G401.6 (cell line): ENCODE measurements around the gene CRHR2.
"Not testable (repeated sequence)": the region's sequence is repeated elsewhere in the genome, so short reads cannot be mapped to it uniquely, and the experiment has no call there.

Experiments used
- FAIRE-seq: peaks from 2 replicates; lab custom pipeline; 2012; peaks lifted over from hg19 to GRCh38; lab: Jason Lieb, UNC

CRHR2 gene

GRCh38 chr7:30652698-30653641 is 29.3 kb downstream of the CRHR2 start:
- no peak for FAIRE-seq

GRCh38 chr7:30652132-30652531 is 30.1 kb downstream of the CRHR2 start:
- no peak for FAIRE-seq

GRCh38 chr7:30650421-30650808 is 31.8 kb downstream of the CRHR2 start:
- FAIRE-seq: no peak

GRCh38 chr7:30649717-30650420 is 32.4 kb downstream of the CRHR2 start:
- no peak for FAIRE-seq

- no peak for FAIRE-seq
Observed at GRCh38 chr7:30648744-30649540, 33.3 kb downstream of the CRHR2 start.

GRCh38 chr7:30647589-30648364 is 34.5 kb downstream of the CRHR2 start:
- FAIRE-seq: no peak

- FAIRE-seq: no peak
Observed at GRCh38 chr7:30646154-30646553, 36.1 kb downstream of the CRHR2 start.

- FAIRE-seq: no peak
Observed at GRCh38 chr7:30645661-30646060, 36.6 kb downstream of the CRHR2 start.

GRCh38 chr7:30644286-30644955 is 37.8 kb downstream of the CRHR2 start:
- no peak for FAIRE-seq

- no peak for FAIRE-seq
Observed at GRCh38 chr7:30642789-30643188, 39.5 kb downstream of the CRHR2 start.

GRCh38 chr7:30642322-30642721 is 39.9 kb downstream of the CRHR2 start:
- FAIRE-seq: not testable (repeated sequence)

- FAIRE-seq: no peak
Observed at GRCh38 chr7:30635798-30636197, 46.5 kb downstream of the CRHR2 start.

GRCh38 chr7:30634634-30635201 is 47.5 kb downstream of the CRHR2 start:
- no peak for FAIRE-seq

- no peak for FAIRE-seq
Observed at GRCh38 chr7:30634193-30634626, 48.0 kb downstream of the CRHR2 start.

- no peak for FAIRE-seq
Observed at GRCh38 chr7:30633223-30633622, 49.0 kb downstream of the CRHR2 start.

- FAIRE-seq: no peak
Observed at GRCh38 chr7:30630986-30631385, 51.3 kb downstream of the CRHR2 start.

- no peak for FAIRE-seq
Observed at GRCh38 chr7:30627026-30627425, 55.2 kb downstream of the CRHR2 start.

- no peak for FAIRE-seq
Observed at GRCh38 chr7:30625283-30625682, 57.0 kb downstream of the CRHR2 start.

GRCh38 chr7:30618961-30619360 is 63.3 kb downstream of the CRHR2 start:
- no peak for FAIRE-seq

- peak; percentile 66 for FAIRE-seq
Observed at GRCh38 chr7:30618080-30618676, 64.1 kb downstream of the CRHR2 start.
